ENCODE data around the gene LYRM7. TPM values are rescaled to one million over a fixed set of nuclear protein-coding genes. Genes with fewer than 3 reads are reported as not detected.
"Not testable (repeated sequence)": the region's sequence is repeated elsewhere in the genome, so short reads cannot be mapped to it uniquely, and the experiment has no call there.

The LYRM7 gene
- total RNA-seq (2014; rRNA removed) = 14.1 and 16.9 TPM in 2 replicates
- 3.0 TPM for polyA plus RNA-seq (2012)

DNA sequence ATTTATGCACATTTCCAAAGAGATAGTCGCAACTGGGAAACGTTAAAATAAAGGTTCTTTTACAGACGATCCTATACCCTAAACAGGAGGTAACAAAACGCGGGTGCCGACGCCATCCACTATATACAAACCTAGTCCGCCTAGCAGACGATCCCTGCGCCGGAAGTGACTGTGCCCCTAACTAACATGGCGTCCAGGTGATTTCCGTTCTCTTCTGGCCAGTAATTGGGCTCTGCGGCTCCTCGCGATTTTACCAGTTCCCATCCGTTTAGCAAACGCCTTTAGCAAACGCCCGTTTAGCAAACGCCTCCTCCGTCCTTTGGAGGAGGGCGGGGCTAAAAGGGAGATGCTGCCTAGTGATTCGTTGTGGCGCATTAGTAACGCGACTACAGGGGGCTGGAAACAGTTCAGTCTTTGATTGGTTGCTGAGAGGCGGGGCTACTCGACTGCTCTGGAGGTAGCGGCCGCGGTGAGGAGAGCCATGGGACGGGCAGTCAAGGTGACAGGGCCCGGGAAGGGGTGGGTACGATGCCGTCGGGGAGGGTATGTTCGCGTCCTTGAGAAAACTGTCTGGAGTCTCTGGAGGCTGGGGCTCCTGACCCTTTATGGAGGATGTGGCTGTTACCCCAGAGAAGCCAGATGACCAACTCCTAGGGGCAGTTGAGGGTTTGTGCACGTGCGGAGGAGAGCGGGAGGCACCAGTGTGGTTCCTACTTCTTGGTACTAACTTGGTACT lies at the start of gene LYRM7:
Gene LYRM7 (plus strand): TSS at position 405 of the 736 bp plus-strand sequence. CDS start 77 bp downstream, at position 482.
- DNase-seq (ENCODE audit: low read depth) = peak; percentile 99

DNA sequence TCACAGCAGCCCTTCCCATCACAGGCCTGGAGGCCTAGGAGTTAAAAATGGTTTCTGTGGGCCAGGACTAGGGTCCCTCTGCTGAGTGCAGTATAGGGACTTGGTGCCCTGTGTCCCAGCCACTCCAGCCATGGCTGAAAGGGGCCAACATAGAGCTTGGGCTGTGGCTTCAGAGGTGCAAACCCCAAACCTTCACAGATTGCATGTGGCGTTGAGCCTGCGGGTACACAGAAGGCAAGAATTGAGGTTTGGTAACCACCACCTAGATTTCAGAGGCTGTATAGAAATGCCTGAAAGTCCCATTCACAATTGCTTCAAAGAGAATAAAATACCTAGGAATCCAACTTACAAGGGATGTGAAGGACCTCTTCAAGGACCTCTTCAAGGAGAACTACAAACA lies 43.5 kb upstream of the LYRM7 start:
- DNase-seq (ENCODE audit: low read depth) = not testable (repeated sequence)

- no peak for DNase-seq (ENCODE audit: low read depth)
These were observed 41.4 kb upstream of the LYRM7 start for GRCh38 chr5:131129306-131129705.

GRCh38 chr5:131133091-131133490 lies 37.7 kb upstream of the LYRM7 start:
- DNase-seq (ENCODE audit: low read depth) = not testable (repeated sequence)

DNA sequence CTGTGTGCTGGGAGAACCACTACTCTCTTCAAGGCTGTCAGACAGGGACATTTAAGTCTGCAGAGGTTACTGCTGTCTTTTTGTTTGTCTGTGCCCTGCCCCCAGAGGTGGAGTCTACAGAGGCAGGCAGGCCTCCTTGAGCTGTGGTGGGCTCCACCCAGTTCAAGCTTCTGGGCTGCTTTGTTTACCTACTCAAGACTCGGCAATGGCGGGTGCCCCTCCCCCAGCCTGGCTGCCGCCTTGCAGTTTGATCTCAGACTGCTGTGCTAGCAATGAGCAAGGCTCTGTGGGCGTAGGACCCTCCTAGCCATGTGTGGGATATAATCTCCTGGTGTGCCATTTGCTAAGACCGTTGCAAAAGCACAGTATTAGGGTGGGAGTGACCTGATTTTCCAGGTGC lies 32.3 kb upstream of the LYRM7 start:
- not testable (repeated sequence) for DNase-seq (ENCODE audit: low read depth)

DNA sequence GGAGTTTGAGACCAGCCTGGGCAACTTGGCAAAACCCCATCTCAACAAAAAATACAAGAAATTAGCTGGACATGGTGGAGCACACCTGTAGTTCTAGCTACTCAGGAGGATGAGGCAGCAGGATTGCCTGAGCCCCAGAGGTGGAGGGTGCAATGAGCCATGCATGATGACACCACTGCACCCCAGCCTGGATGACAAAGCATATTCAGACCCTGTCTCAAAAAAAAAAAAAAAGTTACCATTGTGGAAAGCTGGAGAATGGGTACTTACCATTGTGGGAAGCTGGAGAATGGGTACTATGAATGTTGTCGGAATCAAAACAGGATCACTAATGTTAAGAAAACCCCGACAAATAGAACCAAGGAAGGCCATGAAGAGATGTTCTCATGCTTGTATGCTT lies 31.4 kb upstream of the LYRM7 start:
- no peak for DNase-seq (ENCODE audit: low read depth)

- DNase-seq (ENCODE audit: low read depth) = no peak
These were observed 27.6 kb upstream of the LYRM7 start for GRCh38 chr5:131142970-131143617.

DNA sequence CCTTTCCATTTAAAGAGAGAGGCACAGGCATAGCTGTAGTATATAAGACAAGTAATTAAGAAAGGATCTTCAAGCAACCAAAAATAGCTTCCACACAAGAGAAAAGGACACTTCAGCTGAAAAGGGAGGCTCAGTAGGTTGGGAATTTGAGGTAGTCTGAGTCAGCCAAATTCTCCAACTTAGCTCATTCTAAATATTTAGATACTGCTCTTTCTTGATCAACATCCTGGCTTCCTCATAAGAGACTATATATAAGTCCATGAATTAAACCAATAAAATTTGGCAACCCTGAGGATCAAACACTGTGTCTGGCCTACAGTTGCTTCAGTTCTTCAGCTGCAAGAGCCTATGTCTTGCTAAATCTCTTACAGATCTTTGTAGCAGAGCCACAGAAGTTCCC lies 23.5 kb upstream of the LYRM7 start:
- DNase-seq (ENCODE audit: low read depth) = no peak

- DNase-seq (ENCODE audit: low read depth) = no peak
These were observed 21.9 kb upstream of the LYRM7 start for GRCh38 chr5:131148835-131149234.

- DNase-seq (ENCODE audit: low read depth) = no peak
These were observed 20.3 kb upstream of the LYRM7 start for GRCh38 chr5:131150408-131150807.

DNA sequence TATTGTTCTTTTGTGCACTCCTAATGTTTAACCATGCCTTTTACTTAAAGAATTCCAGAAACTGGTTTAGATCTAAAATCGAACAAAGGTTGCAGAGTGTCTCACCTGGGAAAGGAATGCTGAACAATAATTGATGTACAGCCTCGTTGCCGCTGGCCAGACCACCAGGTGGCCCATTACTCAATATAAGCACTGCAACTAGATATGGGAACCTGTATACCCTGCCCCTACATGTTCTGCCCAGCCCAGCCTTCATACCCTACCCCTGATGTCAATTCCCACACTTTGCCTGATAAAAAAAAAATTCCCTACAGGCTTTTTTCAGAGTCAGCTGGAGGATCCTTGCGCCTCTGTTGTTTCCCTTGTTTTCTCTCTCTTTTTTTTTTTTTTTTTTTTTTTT lies 19.5 kb upstream of the LYRM7 start:
- DNase-seq (ENCODE audit: low read depth) = no peak

GRCh38 chr5:131156385-131156784 lies 14.4 kb upstream of the LYRM7 start:
- no peak for DNase-seq (ENCODE audit: low read depth)

DNA sequence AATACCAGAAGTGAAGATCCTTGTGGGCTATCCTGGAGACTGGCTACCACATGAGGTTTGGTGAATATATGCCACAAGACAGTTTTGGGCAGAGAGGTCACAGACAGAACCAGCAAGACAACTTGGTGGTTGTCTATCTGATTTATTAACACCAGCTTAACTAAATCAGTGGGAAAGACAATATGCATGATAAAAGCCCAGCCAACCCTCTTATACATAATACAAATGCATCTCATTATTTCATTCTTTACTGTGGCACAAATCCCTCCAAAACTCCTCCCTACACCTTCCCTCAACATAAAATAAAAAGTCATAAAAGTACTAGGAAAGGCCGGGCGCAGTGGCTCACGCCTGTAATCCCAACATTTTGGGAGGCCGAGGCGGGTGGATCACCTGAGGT lies 13.8 kb upstream of the LYRM7 start:
- no peak for DNase-seq (ENCODE audit: low read depth)

DNA sequence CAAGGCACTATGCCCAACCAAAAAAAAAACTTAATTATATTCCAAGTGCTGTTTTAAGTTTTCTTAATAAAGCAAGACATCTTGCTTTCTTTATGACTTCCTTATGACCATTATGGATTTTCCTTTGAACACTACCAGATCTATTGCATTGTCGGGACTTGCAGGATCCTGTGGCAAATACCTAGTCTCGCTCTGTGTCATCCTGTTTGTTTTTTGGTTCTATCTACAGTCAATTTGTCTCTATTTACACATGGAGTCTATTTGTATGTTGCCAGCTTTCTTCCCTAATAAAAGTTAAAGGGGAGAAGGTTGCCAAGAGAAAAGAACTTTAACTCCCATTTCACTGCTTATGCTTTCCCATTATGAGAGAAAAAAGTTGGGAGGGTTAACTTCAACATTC lies 10.6 kb upstream of the LYRM7 start:
- DNase-seq (ENCODE audit: low read depth) = no peak

DNA sequence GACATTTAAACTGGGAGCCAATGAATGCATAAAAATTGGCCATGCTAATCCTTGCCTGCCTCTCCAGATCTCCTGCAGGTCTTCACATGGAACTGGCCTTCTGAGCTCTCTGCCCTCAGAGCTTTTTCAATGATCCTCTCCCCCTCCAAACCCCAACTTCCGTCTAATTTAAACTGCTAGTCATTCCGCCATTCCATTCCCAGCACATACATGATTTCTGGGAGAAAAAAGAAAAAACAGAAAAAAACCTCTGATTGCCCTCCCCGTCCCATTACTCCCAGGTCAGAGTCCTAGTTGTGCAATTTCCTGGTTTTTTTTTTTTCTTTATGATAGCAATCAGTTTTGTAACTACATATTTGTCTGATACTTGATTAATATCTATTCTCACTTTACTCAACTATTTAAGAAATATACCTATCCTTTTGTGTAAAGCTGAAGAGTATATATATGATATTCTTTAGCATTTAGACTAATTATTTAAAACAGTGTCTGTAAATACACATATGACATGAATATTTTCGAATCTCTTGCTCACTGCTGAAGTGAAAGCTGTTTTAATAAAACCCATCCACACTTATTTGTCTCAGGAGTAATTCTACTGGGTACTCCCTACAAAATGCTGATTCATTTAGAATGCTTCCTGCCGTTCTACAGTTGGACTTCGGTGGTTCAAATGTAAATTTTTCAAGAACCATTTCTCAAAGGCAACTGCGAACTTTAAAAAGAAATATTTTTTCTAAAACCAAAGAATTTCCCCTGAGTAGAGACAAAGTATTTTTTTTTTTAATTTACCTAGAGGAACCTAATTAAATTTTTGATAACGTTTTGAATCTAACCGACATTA lies 7.2 kb upstream of the LYRM7 start:
- peak; percentile 39 for DNase-seq (ENCODE audit: low read depth)

DNA sequence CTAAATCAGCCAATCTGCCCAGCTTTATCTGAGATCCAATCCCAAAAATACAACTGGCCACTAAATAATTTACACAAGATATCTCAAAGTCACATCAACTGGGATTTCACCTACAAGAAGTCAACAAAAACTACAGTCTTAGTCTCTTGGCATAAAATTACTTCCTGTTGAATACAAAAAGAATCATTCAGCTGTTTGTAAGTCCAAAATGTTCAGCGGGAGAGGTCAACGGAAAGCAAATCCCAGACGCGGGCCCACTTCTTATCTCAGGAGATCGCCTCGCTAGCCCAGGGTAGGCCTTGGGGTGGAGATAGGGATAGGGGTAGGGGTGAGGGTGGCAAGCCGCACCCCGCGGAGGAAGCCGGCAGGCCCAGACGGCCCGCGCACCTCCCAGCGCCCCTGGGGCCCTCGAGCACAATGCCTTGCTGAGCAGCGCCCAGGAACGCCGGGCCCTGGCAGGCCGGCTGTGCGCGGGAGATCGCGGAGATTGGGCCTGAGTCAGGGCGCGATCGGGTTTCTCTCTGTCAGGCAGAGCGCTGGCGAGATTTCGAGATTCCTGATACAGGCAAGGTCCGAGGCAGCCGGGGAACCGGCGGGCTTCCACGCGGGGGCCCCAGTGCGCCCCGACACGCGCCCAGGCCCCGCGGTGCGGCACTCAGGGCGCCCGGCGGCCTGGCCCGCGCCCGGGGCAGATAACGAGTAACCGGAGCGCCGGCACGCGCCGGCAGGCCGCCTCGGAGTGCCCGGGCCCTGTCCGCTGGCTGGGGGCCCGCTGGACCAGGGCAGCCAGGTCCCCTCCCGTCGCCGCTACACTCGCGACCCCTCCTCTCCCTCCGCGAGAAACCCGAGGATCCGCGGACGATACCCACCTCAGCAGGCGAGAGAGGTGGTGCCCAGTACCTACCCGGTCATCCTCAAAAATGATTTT lies 6.3 kb upstream of the LYRM7 start:
- DNase-seq (ENCODE audit: low read depth) = peak; percentile 81

GRCh38 chr5:131165119-131165727 lies 5.5 kb upstream of the LYRM7 start, which contains the start of gene HINT1:
Gene HINT1, minus strand, starts transcription at chr5:131165256. Its CDS starts 51 bp downstream, at chr5:131165205.
- peak; percentile 85 for DNase-seq (ENCODE audit: low read depth)

GRCh38 chr5:131167615-131168014 lies 3.1 kb upstream of the LYRM7 start:
- DNase-seq (ENCODE audit: low read depth) = no peak

DNA sequence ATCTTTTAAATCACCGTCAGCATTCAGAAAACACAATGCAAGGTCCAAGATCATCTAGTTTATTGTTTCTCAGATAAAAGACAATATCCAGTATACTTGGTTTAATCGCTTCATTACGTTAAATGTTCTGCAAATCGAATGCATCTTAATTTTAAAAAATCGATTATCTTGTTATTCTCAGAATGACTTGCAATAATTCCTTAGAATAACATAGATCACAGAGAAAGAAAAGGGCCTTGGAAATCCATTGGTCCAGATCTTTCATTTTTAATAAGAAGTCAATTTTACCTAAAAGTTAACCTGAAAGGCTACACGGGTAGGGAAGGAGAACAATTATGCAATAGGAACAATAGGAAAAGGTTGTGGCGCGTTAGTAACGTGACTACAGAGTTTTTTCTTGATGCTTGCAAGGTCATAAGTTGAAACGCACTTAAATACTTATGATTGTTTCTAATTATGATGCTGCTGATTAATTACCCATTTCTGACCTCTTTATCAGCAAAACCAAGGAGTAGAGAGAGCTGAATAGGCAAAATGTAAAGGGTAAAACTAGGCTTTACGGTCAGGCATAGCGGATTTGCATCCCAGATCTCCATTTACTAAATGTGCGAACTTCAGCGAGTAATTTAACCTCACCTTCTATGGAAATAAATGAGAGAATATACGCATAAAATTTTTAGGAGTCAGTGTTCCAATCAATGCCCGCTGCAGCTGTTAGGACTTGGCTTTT lies 769 bp upstream of the LYRM7 start:
- DNase-seq (ENCODE audit: low read depth) = no peak

- no peak for DNase-seq (ENCODE audit: low read depth)
These were observed 599 bp downstream of the LYRM7 start for GRCh38 chr5:131171276-131171810.
